Keratinocyte (primary cell): ENCODE measurements around the gene THBS2. TPM values are rescaled to one million over a fixed set of nuclear protein-coding genes. Genes with fewer than 3 reads are reported as not detected.
"Not testable (repeated sequence)": the region's sequence is repeated elsewhere in the genome, so short reads cannot be mapped to it uniquely, and the experiment has no call there.

Source experiments
- DNase-seq: peaks from one replicate; pipeline ENCODE4 v3.0.0-alpha.2; 2011; ENCODE audit warnings: low read depth, missing footprints, low spot score
- FAIRE-seq: peaks from 2 replicates; lab custom pipeline; 2011; peaks lifted over from hg19 to GRCh38; lab: Jason Lieb, UNC
- H2AFZ ChIP-seq: 2 replicates; pipeline ENCODE4 v1.6.0; 2012; ENCODE audit warnings: low read length, control low read depth, inconsistent platforms; ENCODE audit not compliant: control insufficient read depth
- H3K27ac ChIP-seq: 2 replicates; pipeline ENCODE4 v1.5.1; 2011; ENCODE audit warnings: low read length; ENCODE audit not compliant: control insufficient read depth, insufficient read depth
- H3K27me3 ChIP-seq: 3 replicates; pipeline ENCODE4 v1.6.0; 2011; ENCODE audit warnings: low read length; ENCODE audit not compliant: control insufficient read depth, insufficient read depth; ENCODE audit errors: extremely low read depth
- H3K36me3 ChIP-seq, 2 experiments: 2 replicates in 1 of 2; 3 replicates in 1 of 2; pipeline ENCODE4 v1.5.1; 2011; ENCODE audit warnings: low read length in 2 of 2, mild to moderate bottlenecking in 1 of 2; ENCODE audit not compliant: control insufficient read depth in 2 of 2, insufficient read depth in 2 of 2; ENCODE audit errors: extremely low read depth in 1 of 2
- H3K4me1 ChIP-seq: 3 replicates; pipeline ENCODE4 v1.5.1; 2011; ENCODE audit warnings: low read length; ENCODE audit not compliant: control insufficient read depth, insufficient read depth; ENCODE audit errors: extremely low read depth
- H3K4me2 ChIP-seq: 3 replicates; pipeline ENCODE4 v1.6.0; 2011; ENCODE audit warnings: low read depth, low read length; ENCODE audit not compliant: control insufficient read depth, insufficient read depth; ENCODE audit errors: extremely low read depth
- H3K4me3 ChIP-seq, 3 experiments: fragments of 200-600 bp in 1 of 3; sonication (generic) in 1 of 3; 2 replicates in 2 of 3; 3 replicates in 1 of 3; pipeline ENCODE4 v1.5.1; 2011 to 2016; ENCODE audit warnings: low read length in 3 of 3, mild to moderate bottlenecking in 3 of 3, control low read depth in 2 of 3, inconsistent platforms in 1 of 3, low read depth in 1 of 3, mixed read lengths in 1 of 3, mixed run types in 1 of 3, moderate library complexity in 1 of 3; ENCODE audit not compliant: control insufficient read depth in 2 of 3, insufficient read depth in 2 of 3; ENCODE audit errors: extremely low read depth in 1 of 3
- H3K79me2 ChIP-seq: 2 replicates; pipeline ENCODE4 v1.6.0; 2012; ENCODE audit warnings: low read length; ENCODE audit not compliant: control insufficient read depth, insufficient read depth
- H3K9ac ChIP-seq: 3 replicates; pipeline ENCODE4 v1.6.0; 2011; ENCODE audit warnings: low read length; ENCODE audit not compliant: control insufficient read depth, insufficient read depth; ENCODE audit errors: extremely low read depth
- H3K9me1 ChIP-seq: 3 replicates; pipeline ENCODE4 v1.6.0; 2011; ENCODE audit warnings: low read length; ENCODE audit not compliant: control insufficient read depth, insufficient read depth; ENCODE audit errors: extremely low read depth
- H3K9me3 ChIP-seq: 2 replicates; pipeline ENCODE4 v1.5.1; 2012; ENCODE audit warnings: low read depth, low read length; ENCODE audit not compliant: control insufficient read depth
- H4K20me1 ChIP-seq: 3 replicates; pipeline ENCODE4 v1.6.0; 2011; ENCODE audit warnings: low read length; ENCODE audit not compliant: control insufficient read depth, insufficient read depth; ENCODE audit errors: extremely low read depth
- CTCF ChIP-seq, 3 experiments: IDR thresholded peaks in 1 of 3; conservative IDR thresholded peaks in 1 of 3; optimal IDR thresholded peaks in 1 of 3; 2 replicates in 2 of 3; 3 replicates in 1 of 3; pipeline versions ENCODE3 to v1.5.1; 2011; ENCODE audit warnings: low read length in 3 of 3, mild to moderate bottlenecking in 3 of 3, moderate library complexity in 2 of 3, control low read depth in 1 of 3, inconsistent platforms in 1 of 3; ENCODE audit not compliant: insufficient read depth in 2 of 3; ENCODE audit errors: extremely low read depth in 1 of 3
- EZH2 ChIP-seq: IDR thresholded peaks from one replicate; pipeline ENCODE4 v1.6.1; 2012; ENCODE audit warnings: inconsistent platforms, mild to moderate bottlenecking, low read length, moderate library complexity
- dilution Hi-C: fragments of 300-500 bp; cut with MboI; formaldehyde crosslinking; loops from one replicate; pipeline ENCODE4 v1.7.0; 2020; ENCODE audit warnings: low sequenced_read_pairs; ENCODE audit not compliant: extremely low pct_ligation_motif_present
- polyA plus RNA-seq, 5 experiments: library from polyadenylated mRNA; depleted of rRNA in 3 of 5; stranded (reverse) in 3 of 5; stranded (forward) in 1 of 5; unstranded in 1 of 5; fragments of >200 nt; gene quantifications; 1 replicate in 1 of 5; 2 replicates in 3 of 5; 3 replicates in 1 of 5; pipeline versions ENCODE4 v1.2.1 to v1.2.3, GENCODE V29; 2011 to 2012; ENCODE audit warnings: missing spikeins in 2 of 5, low read depth in 1 of 5, low replicate concordance in 1 of 5

Gene THBS2
- polyA plus RNA-seq, 1 donor (not counting 4 experiments of a cell fraction or from before 2014, with no cell fraction given), result 533 TPM

GRCh38 chr6:169184419-169184818, 69.2 kb downstream of the THBS2 start:
- TF ChIP-seq EZH2 (no peak), CTCF (optimal IDR thresholded peaks at IDR 0.05 in 1 of 3, IDR thresholded peaks at IDR 0.05 in 1 of 3, conservative IDR thresholded peaks at IDR 0.05 in 1 of 3; ENCODE audit: extremely low read depth in 1 of 3, insufficient read depth in 2 of 3, low read length in 3 of 3) (no peak)
- Histone ChIP-seq H3K4me3 (no peak overlapping the region), H3K27me3 (no peaks in the 10 kb centered on the region), H3K9ac (no peak overlapping the region), H2AFZ (no peak overlapping the region), H3K79me2 (no peaks in the 10 kb centered on the region), H3K4me1 (peaks cover 4% of the 10 kb centered on the region), H3K4me2 (no peak overlapping the region), H4K20me1 (no peaks in the 10 kb centered on the region), H3K36me3 (no peaks in the 10 kb centered on the region), H3K27ac (no peak overlapping the region), H3K9me3 (no peaks in the 10 kb centered on the region), H3K9me1 (no peaks in the 10 kb centered on the region)
- FAIRE-seq, result no peak
- DNase-seq, result no peak
- dilution Hi-C loops, result no loop called here

GRCh38 chr6:169183233-169183632, 70.4 kb downstream of the THBS2 start:
- Histone ChIP-seq H3K9me3 (no peaks in the 10 kb centered on the region), H3K9me1 (no peaks in the 10 kb centered on the region), H3K4me3 (no peak overlapping the region), H3K79me2 (no peaks in the 10 kb centered on the region), H3K9ac (no peak overlapping the region), H3K4me1 (peaks cover 1% of the 10 kb centered on the region), H3K36me3 (no peaks in the 10 kb centered on the region), H3K27me3 (no peaks in the 10 kb centered on the region), H3K27ac (no peak overlapping the region), H4K20me1 (no peaks in the 10 kb centered on the region), H2AFZ (no peak overlapping the region), H3K4me2 (no peak overlapping the region)
- DNase-seq (no peak), FAIRE-seq (no peak)
- dilution Hi-C loops, result no loop called here
- TF ChIP-seq EZH2 (no peak), CTCF (optimal IDR thresholded peaks at IDR 0.05 in 1 of 3, IDR thresholded peaks at IDR 0.05 in 1 of 3, conservative IDR thresholded peaks at IDR 0.05 in 1 of 3; ENCODE audit: extremely low read depth in 1 of 3, insufficient read depth in 2 of 3, low read length in 3 of 3) (no peak)

GRCh38 chr6:169179831-169180230, 73.8 kb downstream of the THBS2 start:
- H3K9me1 ChIP-seq, H3K36me3 ChIP-seq, H3K4me3 ChIP-seq, FAIRE-seq, H3K27me3 ChIP-seq, H3K4me2 ChIP-seq, DNase-seq, H3K4me1 ChIP-seq, H2AFZ ChIP-seq, H3K79me2 ChIP-seq, H3K27ac ChIP-seq, H3K9me3 ChIP-seq, H4K20me1 ChIP-seq, dilution Hi-C loops, H3K9ac ChIP-seq: not testable (repeated sequence)
